HUES64 (cell line): Measurements from ENCODE around the gene ELMO2.
"Not testable (repeated sequence)": the region's sequence is repeated elsewhere in the genome, so short reads cannot be mapped to it uniquely, and the experiment has no call there.

ENCODE experiments used
- H3K27ac ChIP-seq: 2 replicates; pipeline ENCODE4 v1.7.0; 2013; ENCODE audit warnings: low read depth, low read length, inconsistent platforms
- H3K27me3 ChIP-seq: 2 replicates; pipeline ENCODE4 v1.6.1; 2013; ENCODE audit warnings: mild to moderate bottlenecking, low read length; ENCODE audit not compliant: insufficient read depth
- H3K36me3 ChIP-seq: 2 replicates; pipeline ENCODE4 v1.6.1; 2013; ENCODE audit warnings: mild to moderate bottlenecking, low read length; ENCODE audit not compliant: insufficient read depth
- H3K4me1 ChIP-seq: 2 replicates; pipeline ENCODE4 v1.6.1; 2013; ENCODE audit warnings: mild to moderate bottlenecking, low read length, moderate library complexity; ENCODE audit not compliant: insufficient read depth
- H3K4me3 ChIP-seq: 2 replicates; pipeline ENCODE4 v1.5.1; 2013; ENCODE audit warnings: mild to moderate bottlenecking, low read length, moderate library complexity
- H3K9ac ChIP-seq: 2 replicates; pipeline ENCODE4 v1.6.1; 2013; ENCODE audit warnings: mild to moderate bottlenecking, low read depth, low read length
- H3K9me3 ChIP-seq: 2 replicates; pipeline ENCODE4 v1.6.1; 2013; ENCODE audit warnings: low read depth, low read length; ENCODE audit not compliant: insufficient read depth
- WGBS: fragments of 150-250, 120-280 bp; methylation state at CpG from one replicate; pipeline ENCODE4 v1.1.7; 2013; ENCODE audit warnings: missing lambda C conversion rate; 5-methylcytosine and 5-hydroxymethylcytosine counted together

Gene ELMO2

GRCh38 chr20:46388937-46389336, 17.5 kb downstream of the ELMO2 start:
- H3K4me1 ChIP-seq, result no peaks in the 10 kb centered on the region
- H3K9me3 ChIP-seq, result no peaks in the 10 kb centered on the region
- H3K27me3 ChIP-seq, result no peaks in the 10 kb centered on the region
- H3K9ac ChIP-seq, result no peak overlapping the region
- 96% methylated on average over 10 of the region's 10 CpGs for WGBS
- no peak overlapping the region for H3K27ac ChIP-seq
- H3K4me3 ChIP-seq, result no peak overlapping the region
- H3K36me3 ChIP-seq, result peaks cover 94% of the 10 kb centered on the region

- 96% methylated on average over 5 of the region's 5 CpGs for WGBS
- H3K27me3 ChIP-seq, result no peaks in the 10 kb centered on the region
- H3K9ac ChIP-seq, result no peak overlapping the region
- H3K36me3 ChIP-seq, result peaks cover 94% of the 10 kb centered on the region
- H3K27ac ChIP-seq, result no peak overlapping the region
- no peaks in the 10 kb centered on the region for H3K4me1 ChIP-seq
- H3K4me3 ChIP-seq, result no peak overlapping the region
- H3K9me3 ChIP-seq, result no peaks in the 10 kb centered on the region
Observed at GRCh38 chr20:46388201-46388836, 18.1 kb downstream of the ELMO2 start.

- H3K36me3 ChIP-seq, result peaks cover 94% of the 10 kb centered on the region
- not testable (repeated sequence) for H3K27me3 ChIP-seq, H3K9me3 ChIP-seq, H3K4me3 ChIP-seq, H3K4me1 ChIP-seq, H3K9ac ChIP-seq, H3K27ac ChIP-seq
- WGBS, result 97% methylated on average over 3 of the region's 3 CpGs
Observed at GRCh38 chr20:46387054-46387453, 19.4 kb downstream of the ELMO2 start.

- Histone ChIP-seq H3K9me3 (no peaks in the 10 kb centered on the region), H3K9ac (no peak overlapping the region), H3K4me3 (no peak overlapping the region), H3K4me1 (no peaks in the 10 kb centered on the region), H3K36me3 (peaks cover 91% of the 10 kb centered on the region), H3K27me3 (no peaks in the 10 kb centered on the region), H3K27ac (no peak overlapping the region)
- 96% methylated on average over 2 of the region's 2 CpGs for WGBS
Observed at GRCh38 chr20:46378412-46379009, 27.9 kb downstream of the ELMO2 start.

GRCh38 chr20:46377518-46377917, 28.9 kb downstream of the ELMO2 start:
- no peaks in the 10 kb centered on the region for H3K4me1 ChIP-seq
- H3K9me3 ChIP-seq, result no peaks in the 10 kb centered on the region
- WGBS, result 91% methylated on average over 7 of the region's 7 CpGs
- H3K9ac ChIP-seq, result no peak overlapping the region
- peaks cover 91% of the 10 kb centered on the region for H3K36me3 ChIP-seq
- no peak overlapping the region for H3K27ac ChIP-seq
- H3K27me3 ChIP-seq, result no peaks in the 10 kb centered on the region
- no peak overlapping the region for H3K4me3 ChIP-seq

GRCh38 chr20:46376196-46376785, 30.1 kb downstream of the ELMO2 start:
- no peak overlapping the region for H3K4me3 ChIP-seq
- H3K36me3 ChIP-seq, result peaks cover 90% of the 10 kb centered on the region
- H3K4me1 ChIP-seq, result no peaks in the 10 kb centered on the region
- H3K9ac ChIP-seq, result no peak overlapping the region
- H3K27me3 ChIP-seq, result no peaks in the 10 kb centered on the region
- no peaks in the 10 kb centered on the region for H3K9me3 ChIP-seq
- WGBS, result 87% methylated on average over 4 of the region's 4 CpGs
- no peak overlapping the region for H3K27ac ChIP-seq

GRCh38 chr20:46375771-46376170, 30.6 kb downstream of the ELMO2 start:
- no peak overlapping the region for H3K9ac ChIP-seq
- H3K27ac ChIP-seq, result no peak overlapping the region
- 96% methylated on average over 5 of the region's 5 CpGs for WGBS
- H3K9me3 ChIP-seq, result no peaks in the 10 kb centered on the region
- H3K27me3 ChIP-seq, result no peaks in the 10 kb centered on the region
- no peaks in the 10 kb centered on the region for H3K4me1 ChIP-seq
- H3K36me3 ChIP-seq, result peaks cover 90% of the 10 kb centered on the region
- no peak overlapping the region for H3K4me3 ChIP-seq

- 94% methylated on average over 7 of the region's 7 CpGs for WGBS
- Histone ChIP-seq H3K36me3 (peaks cover 90% of the 10 kb centered on the region), H3K27ac (no peak overlapping the region), H3K9me3 (no peaks in the 10 kb centered on the region), H3K4me1 (no peaks in the 10 kb centered on the region), H3K9ac (no peak overlapping the region), H3K4me3 (no peak overlapping the region), H3K27me3 (no peaks in the 10 kb centered on the region)
Observed at GRCh38 chr20:46374383-46374782, 32.0 kb downstream of the ELMO2 start.

GRCh38 chr20:46371656-46372055, 34.8 kb downstream of the ELMO2 start:
- no peak overlapping the region for H3K9ac ChIP-seq
- H3K27ac ChIP-seq, result no peak overlapping the region
- 94% methylated on average over 10 of the region's 10 CpGs for WGBS
- no peaks in the 10 kb centered on the region for H3K4me1 ChIP-seq
- H3K36me3 ChIP-seq, result peaks cover 95% of the 10 kb centered on the region
- H3K4me3 ChIP-seq, result no peak overlapping the region
- H3K27me3 ChIP-seq, result no peaks in the 10 kb centered on the region
- no peaks in the 10 kb centered on the region for H3K9me3 ChIP-seq

GRCh38 chr20:46368902-46369268, 37.5 kb downstream of the ELMO2 start:
- Histone ChIP-seq H3K27ac (no peak overlapping the region), H3K27me3 (no peaks in the 10 kb centered on the region), H3K4me3 (no peak overlapping the region), H3K9ac (no peak overlapping the region), H3K4me1 (no peaks in the 10 kb centered on the region; the same call in 1 of the 2 replicates), H3K9me3 (no peaks in the 10 kb centered on the region), H3K36me3 (peaks cover 87% of the 10 kb centered on the region)
- 89% methylated on average over 5 of the region's 5 CpGs for WGBS

- H3K9me3 ChIP-seq, result no peaks in the 10 kb centered on the region
- peaks cover 80% of the 10 kb centered on the region for H3K36me3 ChIP-seq
- no peaks in the 10 kb centered on the region for H3K27me3 ChIP-seq
- 91% methylated on average over 5 of the region's 6 CpGs for WGBS
- H3K9ac ChIP-seq, result no peak overlapping the region
- no peaks in the 10 kb centered on the region; the same call in 1 of the 2 replicates for H3K4me1 ChIP-seq
- no peak overlapping the region for H3K4me3 ChIP-seq
- no peak overlapping the region for H3K27ac ChIP-seq
Observed at GRCh38 chr20:46367967-46368901, 38.2 kb downstream of the ELMO2 start.
